ENCODE measurements around the gene GPS1.

DNA sequence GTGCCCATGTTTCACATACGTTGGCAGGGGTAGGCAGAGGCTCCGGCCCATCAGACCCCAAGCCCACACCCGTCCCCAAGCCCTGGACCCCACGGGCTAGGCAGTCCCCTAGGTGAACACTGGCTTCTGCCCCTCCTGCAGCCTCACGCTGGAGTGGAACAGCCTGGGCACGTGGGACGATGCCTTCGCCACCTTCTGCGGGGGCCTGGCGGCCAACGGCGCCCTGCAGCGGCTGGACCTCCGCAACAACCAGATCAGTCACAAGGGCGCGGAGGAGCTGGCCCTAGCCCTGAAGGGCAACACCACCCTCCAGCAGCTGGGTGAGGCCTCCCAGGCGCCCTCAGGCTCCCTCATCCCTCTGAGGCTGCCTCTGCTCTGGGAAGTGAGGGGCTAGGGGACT, 26.8 kb upstream of the GPS1 start:
- TF ChIP-seq, protein P1, sequence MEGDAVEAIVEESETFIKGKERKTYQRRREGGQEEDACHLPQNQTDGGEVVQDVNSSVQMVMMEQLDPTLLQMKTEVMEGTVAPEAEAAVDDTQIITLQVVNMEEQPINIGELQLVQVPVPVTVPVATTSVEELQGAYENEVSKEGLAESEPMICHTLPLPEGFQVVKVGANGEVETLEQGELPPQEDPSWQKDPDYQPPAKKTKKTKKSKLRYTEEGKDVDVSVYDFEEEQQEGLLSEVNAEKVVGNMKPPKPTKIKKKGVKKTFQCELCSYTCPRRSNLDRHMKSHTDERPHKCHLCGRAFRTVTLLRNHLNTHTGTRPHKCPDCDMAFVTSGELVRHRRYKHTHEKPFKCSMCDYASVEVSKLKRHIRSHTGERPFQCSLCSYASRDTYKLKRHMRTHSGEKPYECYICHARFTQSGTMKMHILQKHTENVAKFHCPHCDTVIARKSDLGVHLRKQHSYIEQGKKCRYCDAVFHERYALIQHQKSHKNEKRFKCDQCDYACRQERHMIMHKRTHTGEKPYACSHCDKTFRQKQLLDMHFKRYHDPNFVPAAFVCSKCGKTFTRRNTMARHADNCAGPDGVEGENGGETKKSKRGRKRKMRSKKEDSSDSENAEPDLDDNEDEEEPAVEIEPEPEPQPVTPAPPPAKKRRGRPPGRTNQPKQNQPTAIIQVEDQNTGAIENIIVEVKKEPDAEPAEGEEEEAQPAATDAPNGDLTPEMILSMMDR (IDR thresholded peaks at IDR 0.05): no peak
- TF ChIP-seq SMAD3 (CRISPR knock-in tag; IDR thresholded peaks at IDR 0.05; ENCODE audit: borderline replicate concordance): no peak
- no peak for TF ChIP-seq TEAD4 (CRISPR knock-in tag; IDR thresholded peaks at IDR 0.05)
- TF ChIP-seq, protein P2, sequence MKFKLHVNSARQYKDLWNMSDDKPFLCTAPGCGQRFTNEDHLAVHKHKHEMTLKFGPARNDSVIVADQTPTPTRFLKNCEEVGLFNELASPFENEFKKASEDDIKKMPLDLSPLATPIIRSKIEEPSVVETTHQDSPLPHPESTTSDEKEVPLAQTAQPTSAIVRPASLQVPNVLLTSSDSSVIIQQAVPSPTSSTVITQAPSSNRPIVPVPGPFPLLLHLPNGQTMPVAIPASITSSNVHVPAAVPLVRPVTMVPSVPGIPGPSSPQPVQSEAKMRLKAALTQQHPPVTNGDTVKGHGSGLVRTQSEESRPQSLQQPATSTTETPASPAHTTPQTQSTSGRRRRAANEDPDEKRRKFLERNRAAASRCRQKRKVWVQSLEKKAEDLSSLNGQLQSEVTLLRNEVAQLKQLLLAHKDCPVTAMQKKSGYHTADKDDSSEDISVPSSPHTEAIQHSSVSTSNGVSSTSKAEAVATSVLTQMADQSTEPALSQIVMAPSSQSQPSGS (CRISPR knock-in tag; IDR thresholded peaks at IDR 0.05; ENCODE audit: borderline replicate concordance, low read depth): no peak
